Bone marrow (tissue), 2 donors: ENCODE results near the gene S100A4.
"Not testable (repeated sequence)": the region's sequence is repeated elsewhere in the genome, so short reads cannot be mapped to it uniquely, and the experiment has no call there.

Source experiments
- DNase-seq, 2 donors: peaks; one replicate each; lab custom pipeline; 2025; lab: John Stamatoyannopoulos, UW

Gene S100A4

GRCh38 chr1:153545067-153546055, at the start of gene S100A4:
Gene S100A4 (minus strand): TSS chr1:153545806. CDS start chr1:153544794, 1,012 bp downstream.
- peak; percentile 58 to 90 for DNase-seq

- DNase-seq: no peak
Observed at GRCh38 chr1:153592748-153593147, 47.1 kb upstream of the S100A4 start.

- no peak for DNase-seq
Observed at GRCh38 chr1:153588482-153588881, 42.9 kb upstream of the S100A4 start.

- DNase-seq: not testable (repeated sequence)
Observed at GRCh38 chr1:153588033-153588432, 42.4 kb upstream of the S100A4 start.

GRCh38 chr1:153587314-153587713, 41.7 kb upstream of the S100A4 start:
- no peak for DNase-seq

- DNase-seq: no peak
Observed at GRCh38 chr1:153586347-153586746, 40.7 kb upstream of the S100A4 start.

GRCh38 chr1:153585006-153585405, 39.4 kb upstream of the S100A4 start:
- DNase-seq: no peak

- no peak for DNase-seq
Observed at GRCh38 chr1:153583976-153584375, 38.4 kb upstream of the S100A4 start.

- DNase-seq: not testable (repeated sequence)
Observed at GRCh38 chr1:153583514-153583913, 37.9 kb upstream of the S100A4 start.

- DNase-seq: not testable (repeated sequence)
Observed at GRCh38 chr1:153582836-153583235, 37.2 kb upstream of the S100A4 start.

GRCh38 chr1:153578936-153579335, 33.3 kb upstream of the S100A4 start:
- no peak for DNase-seq

- no peak for DNase-seq
Observed at GRCh38 chr1:153578490-153578889, 32.9 kb upstream of the S100A4 start.

- no peak for DNase-seq
Observed at GRCh38 chr1:153577624-153578051, 32.0 kb upstream of the S100A4 start.

GRCh38 chr1:153577138-153577537, 31.5 kb upstream of the S100A4 start:
- peak in 1 of 2 donors; percentile 27 for DNase-seq

- not testable (repeated sequence) for DNase-seq
Observed at GRCh38 chr1:153575497-153575896, 29.9 kb upstream of the S100A4 start.

GRCh38 chr1:153575081-153575491, 29.5 kb upstream of the S100A4 start:
- DNase-seq: not testable (repeated sequence)

GRCh38 chr1:153573351-153573750, 27.7 kb upstream of the S100A4 start:
- no peak for DNase-seq

- peak in 1 of 2 donors; percentile 78 for DNase-seq
Observed at GRCh38 chr1:153572569-153573015, 27.0 kb upstream of the S100A4 start.

- DNase-seq: no peak
Observed at GRCh38 chr1:153571706-153572105, 26.1 kb upstream of the S100A4 start.

- no peak for DNase-seq
Observed at GRCh38 chr1:153570874-153571273, 25.3 kb upstream of the S100A4 start.

GRCh38 chr1:153569465-153569864, 23.9 kb upstream of the S100A4 start:
- DNase-seq: no peak

GRCh38 chr1:153568367-153569099, 22.9 kb upstream of the S100A4 start:
- peak; percentile 61 to 76 for DNase-seq
